ENCODE data around the gene CFAP73. TPM values are rescaled to one million over a fixed set of nuclear protein-coding genes. Genes with fewer than 3 reads are reported as not detected.
A peak's percentile ranks its signal among the peaks of the same experiment; 100 is the strongest.

CFAP73 gene
- total and polyA plus RNA-seq, 2 of the 8 experiments (the other 6 are each of a cell fraction or from before 2014, with no cell fraction given): 0.45 to 0.56 TPM

GRCh38 chr12:113152835-113153814, 3.6 kb downstream of the CFAP73 start:
- H3K9ac ChIP-seq (replicated peaks in 1 of 4; ENCODE audit: extremely low read depth in 1 of 4, low read depth in 3 of 4, low read length in 3 of 4): peak overlapping the region in 1 of 4 experiments; percentile 62; a peak in 3 of 7 replicates
- peak overlapping the region; percentile 52; the same call in 1 of the 2 replicates for H2BK5ac ChIP-seq (ENCODE audit: low read depth, low read length)
- peaks cover 7 to 23% (median 19%) of the 10 kb centered on the region in 4 experiments for H3K4me1 ChIP-seq (replicated peaks in 1 of 4; ENCODE audit: control insufficient read depth in 3 of 4, insufficient read depth in 4 of 4, low read length in 3 of 4)
- H2BK15ac ChIP-seq (ENCODE audit: low read length): peak overlapping the region; percentile 81; the same call in 1 of the 2 replicates
- H3K14ac ChIP-seq (ENCODE audit: insufficient read length): no peak overlapping the region
- H3K79me2 ChIP-seq (ENCODE audit: control insufficient read depth in 1 of 2, insufficient read depth in 2 of 2, low read length in 2 of 2): no peaks in the 10 kb centered on the region
- H3K18ac ChIP-seq (ENCODE audit: extremely low read depth, low read length): peak overlapping the region; percentile 63; the same call in 1 of the 2 replicates
- WGBS, 2 experiments (ENCODE audit: extremely low coverage in 1 of 2, insufficient coverage in 1 of 2, insufficient read length in 1 of 2, insufficient replicate concordance in 2 of 2, low coverage in 1 of 2, low lambda C conversion rate in 2 of 2, missing lambda C conversion rate in 1 of 2): 13% methylated on average over 69 of the region's 70 CpGs; no CpG with 5 or more reads in 1 of the 2 experiments
- peaks cover 1 to 34% (median 26%) of the 10 kb centered on the region in 4 experiments for H3K27me3 ChIP-seq (replicated peaks in 1 of 4; ENCODE audit: control insufficient read depth in 3 of 4, extremely low read depth in 1 of 4, insufficient read depth in 3 of 4, low read length in 3 of 4)
- no peak overlapping the region for H2AK5ac ChIP-seq (ENCODE audit: low read depth, low read length)
- H2BK12ac ChIP-seq (ENCODE audit: low read depth, low read length): peak overlapping the region; percentile 84; the same call in 1 of the 2 replicates
- peaks cover 11% of the 10 kb centered on the region; the same call in 1 of the 2 replicates for H3K23me2 ChIP-seq (ENCODE audit: low read depth, low read length)
- H3K23ac ChIP-seq (ENCODE audit: insufficient read length): no peak overlapping the region
- ChIA-PET CTCF (ENCODE audit: partially characterized antibody) (interaction anchor here (0.6 to 7.9 kb wide), 34 partner anchors 8 to 936 kb away, joined by 3 to 51 read pairs (median 4); partner anchors contain the start of gene RASAL1), POLR2A (ENCODE audit: partially characterized antibody) (interaction anchor here (1.0 to 3.8 kb wide), 9 partner anchors 8 to 96 kb away, joined by 3 to 35 read pairs (median 4); partner anchors contain the start of genes DDX54, DTX1, RASAL1 and RITA1)
- no peak overlapping the region for H2BK20ac ChIP-seq (ENCODE audit: low read length)
- no peak overlapping the region for H3K4ac ChIP-seq (replicated peaks; ENCODE audit: insufficient read length, low read depth, low read length)
- H3K56ac ChIP-seq (replicated peaks; ENCODE audit: insufficient read length, low read depth, low read length): no peak overlapping the region
- no peak overlapping the region for H2BK120ac ChIP-seq (replicated peaks; ENCODE audit: low read depth, low read length)
- H3K27ac ChIP-seq (ENCODE audit: low read depth, low read length): no peak overlapping the region
- peaks cover 2 to 3% of the 10 kb centered on the region in 2 experiments for H4K20me1 ChIP-seq (replicated peaks in 1 of 2; ENCODE audit: control insufficient read depth in 1 of 2, insufficient read depth in 2 of 2, low read length in 2 of 2)
- H3K79me1 ChIP-seq (ENCODE audit: low read depth, low read length): no peaks in the 10 kb centered on the region; the same call in 1 of the 2 replicates
- peak overlapping the region; percentile 27; the same call in 1 of the 2 replicates for H2AFZ ChIP-seq (ENCODE audit: low read length)
- peak overlapping the region; percentile 64 to 70 for H3K4me2 ChIP-seq (ENCODE audit: insufficient read depth in 1 of 2, low read depth in 2 of 2, low read length in 2 of 2)
- peaks cover under 1 to 5% (median 3%) of the 10 kb centered on the region in 4 experiments; a peak in 5 of 8 replicates for H3K36me3 ChIP-seq (ENCODE audit: control insufficient read depth in 2 of 4, insufficient read depth in 4 of 4, low read length in 3 of 4)
- H4K91ac ChIP-seq (replicated peaks; ENCODE audit: insufficient read length, low read length): peak overlapping the region; percentile 37
- peak overlapping the region; percentile 90 for H4K8ac ChIP-seq (ENCODE audit: extremely low read depth, insufficient read depth, low read length)
- peak; percentile 51 to 86 for DNase-seq (ENCODE audit: low read depth in 1 of 2, low spot score in 2 of 2)
- peak overlapping the region; percentile 25 for H4K5ac ChIP-seq (ENCODE audit: insufficient read length, low read depth, low read length)
- H3K9me3 ChIP-seq (ENCODE audit: insufficient read depth in 2 of 2, low read depth in 1 of 2, low read length in 1 of 2): no peaks in the 10 kb centered on the region
- no peak for FAIRE-seq
- H3K4me3 ChIP-seq (ENCODE audit: extremely low read depth in 1 of 4, insufficient read depth in 2 of 4, low read depth in 3 of 4, low read length in 4 of 4): peak overlapping the region; percentile 29 to 59 (median 50)
- 0 out of 2 replicates have a peak, but pooled peaks have one; percentile 28 for TF ChIP-seq PHF8 (conservative IDR thresholded peaks at IDR 0.05; ENCODE audit: low read depth, low read length)
- TF ChIP-seq POU5F1 (IDR thresholded peaks at IDR 0.05; ENCODE audit: low read depth, low read length): no peak
- TF ChIP-seq RAD21 (IDR thresholded peaks at IDR 0.05 in 1 of 2, conservative IDR thresholded peaks at IDR 0.05 in 1 of 2; ENCODE audit: low read depth in 2 of 2, low read length in 2 of 2): peak; percentile 64 to 74
- no peak for TF ChIP-seq SRF (IDR thresholded peaks at IDR 0.05; ENCODE audit: low read depth, low read length)
- peak; percentile 85; the same call in 1 of the 2 replicates for TF ChIP-seq RBBP5 (IDR thresholded peaks at IDR 0.05; ENCODE audit: borderline replicate concordance, low read depth, low read length)
- TF ChIP-seq E2F6 (IDR thresholded peaks at IDR 0.05): peak; percentile 83
- no peak for TF ChIP-seq SP1 (IDR thresholded peaks at IDR 0.05; ENCODE audit: low read depth, low read length)
- peak; percentile 87 for TF ChIP-seq KDM4A (IDR thresholded peaks at IDR 0.05; ENCODE audit: low read depth, low read length, severe bottlenecking)

Measured in H1 (cell line).